GM12873 (cell line): ENCODE measurements around the gene BAG5.

Experiments used
- CTCF ChIP-seq: IDR thresholded peaks from 2 replicates; pipeline ENCODE4 v1.5.1; 2012; ENCODE audit warnings: low read depth, mild to moderate bottlenecking, moderate library complexity, low read length, control low read depth; ENCODE audit not compliant: insufficient read depth; ENCODE audit errors: missing control alignments

BAG5 gene

GRCh38 chr14:103548463-103549351 is 13.8 kb downstream of the BAG5 start:
- TF ChIP-seq CTCF, result no peak

- no peak for TF ChIP-seq CTCF
Measured at GRCh38 chr14:103547941-103548462, 14.5 kb downstream of the BAG5 start.

DNA sequence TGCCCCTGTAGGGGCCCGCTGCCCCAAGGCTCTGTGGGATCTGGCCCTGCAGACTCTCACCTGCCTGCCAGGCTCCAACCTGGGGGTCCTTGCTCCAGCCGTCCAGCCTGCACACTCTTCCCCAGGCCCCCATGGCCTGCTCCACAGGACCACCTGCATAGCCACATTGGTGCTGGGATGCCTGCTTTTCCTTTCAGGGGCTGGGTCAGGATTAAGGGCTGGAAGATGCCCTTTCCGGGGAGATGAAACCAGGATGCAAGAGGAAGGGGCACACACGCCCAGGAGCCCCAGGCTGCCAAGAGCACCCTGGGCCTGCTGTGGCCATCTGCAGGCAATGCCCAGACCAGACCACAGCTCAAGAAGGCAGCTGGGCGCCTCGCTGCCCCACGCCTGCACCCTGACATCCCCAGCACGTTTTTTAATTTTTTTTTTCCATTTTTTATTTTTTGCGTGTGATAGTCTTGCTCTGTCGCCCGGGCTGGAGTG is 15.0 kb downstream of the BAG5 start:
- no peak for TF ChIP-seq CTCF

DNA sequence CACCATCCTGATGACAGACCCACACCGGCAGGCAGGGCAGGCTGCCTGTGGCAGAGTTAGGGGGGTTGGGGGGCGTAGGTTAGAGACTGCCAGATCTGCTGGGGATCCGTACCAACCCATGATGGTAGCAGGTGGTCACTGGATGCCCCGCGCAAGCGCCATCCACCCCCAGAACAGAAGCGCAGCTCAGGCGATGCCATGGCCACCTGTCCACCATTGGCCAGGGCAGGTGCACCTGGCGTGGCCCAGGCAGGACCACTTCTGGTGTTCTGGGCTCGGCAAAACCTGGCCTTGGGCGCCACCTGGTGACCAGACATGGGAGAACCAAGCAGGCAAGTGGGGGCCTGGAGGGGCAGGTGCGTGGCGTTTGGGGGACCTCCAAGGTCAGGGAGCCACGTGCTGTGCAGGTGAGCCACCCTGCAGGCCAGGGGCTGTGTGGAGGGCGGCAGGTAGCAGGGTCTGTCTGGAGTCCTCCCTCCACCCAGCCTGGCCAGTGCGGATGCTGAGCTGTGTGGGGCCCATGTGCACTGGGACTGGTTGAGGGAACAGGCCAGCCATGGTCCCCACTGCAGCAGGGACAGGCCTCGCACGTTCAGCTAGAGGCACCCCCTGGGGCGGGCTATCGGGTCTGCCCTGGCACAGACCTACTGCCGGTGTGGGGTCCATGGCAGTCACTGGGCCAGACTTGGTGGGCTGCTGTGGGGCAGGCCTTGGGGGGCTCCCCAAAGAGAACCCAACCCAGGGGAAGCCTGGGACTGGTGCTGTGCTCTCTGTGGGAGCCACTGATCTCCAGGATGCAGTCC is 15.6 kb downstream of the BAG5 start:
- peak; percentile 89 for TF ChIP-seq CTCF

DNA sequence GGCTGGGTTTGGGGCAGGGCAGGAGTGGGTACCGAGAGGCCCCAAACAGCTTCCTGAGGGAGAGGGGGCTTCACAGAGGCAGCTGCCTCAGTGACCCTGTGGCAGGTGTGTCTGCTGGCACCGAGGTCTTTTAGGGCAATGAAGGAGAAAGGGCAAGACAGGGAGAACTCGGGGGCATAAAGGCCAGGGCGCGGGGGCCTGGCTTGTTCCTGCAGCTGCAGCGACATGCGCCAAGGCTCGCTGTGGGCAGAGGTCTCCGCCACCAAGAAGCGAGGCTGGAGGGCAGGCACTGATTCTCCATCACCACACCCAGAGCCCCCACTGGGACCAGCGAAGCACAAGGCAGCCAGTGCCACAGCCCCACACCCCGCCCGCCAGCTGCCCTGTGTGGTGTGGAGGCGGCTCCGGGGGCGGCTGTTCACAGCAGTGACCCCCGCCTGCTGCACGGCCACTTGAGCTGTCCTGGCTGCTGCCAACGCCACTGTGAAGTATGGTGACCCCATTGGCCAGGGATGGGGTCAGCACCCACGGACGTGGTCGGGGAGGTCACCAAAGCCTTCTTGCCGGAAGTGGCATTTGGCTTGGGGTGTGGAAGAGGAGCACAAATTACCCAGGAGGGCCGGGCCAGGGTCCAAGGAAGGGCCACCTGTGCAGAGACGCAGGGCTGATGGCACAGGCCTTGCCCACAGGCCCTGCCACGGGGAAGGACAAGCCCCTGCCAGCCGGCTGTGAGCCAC is 16.4 kb downstream of the BAG5 start:
- no peak for TF ChIP-seq CTCF

- TF ChIP-seq CTCF, result no peak
Measured at GRCh38 chr14:103545219-103545914, 17.1 kb downstream of the BAG5 start.
